ENCODE data around the gene INTS3.

The INTS3 gene, protein sequence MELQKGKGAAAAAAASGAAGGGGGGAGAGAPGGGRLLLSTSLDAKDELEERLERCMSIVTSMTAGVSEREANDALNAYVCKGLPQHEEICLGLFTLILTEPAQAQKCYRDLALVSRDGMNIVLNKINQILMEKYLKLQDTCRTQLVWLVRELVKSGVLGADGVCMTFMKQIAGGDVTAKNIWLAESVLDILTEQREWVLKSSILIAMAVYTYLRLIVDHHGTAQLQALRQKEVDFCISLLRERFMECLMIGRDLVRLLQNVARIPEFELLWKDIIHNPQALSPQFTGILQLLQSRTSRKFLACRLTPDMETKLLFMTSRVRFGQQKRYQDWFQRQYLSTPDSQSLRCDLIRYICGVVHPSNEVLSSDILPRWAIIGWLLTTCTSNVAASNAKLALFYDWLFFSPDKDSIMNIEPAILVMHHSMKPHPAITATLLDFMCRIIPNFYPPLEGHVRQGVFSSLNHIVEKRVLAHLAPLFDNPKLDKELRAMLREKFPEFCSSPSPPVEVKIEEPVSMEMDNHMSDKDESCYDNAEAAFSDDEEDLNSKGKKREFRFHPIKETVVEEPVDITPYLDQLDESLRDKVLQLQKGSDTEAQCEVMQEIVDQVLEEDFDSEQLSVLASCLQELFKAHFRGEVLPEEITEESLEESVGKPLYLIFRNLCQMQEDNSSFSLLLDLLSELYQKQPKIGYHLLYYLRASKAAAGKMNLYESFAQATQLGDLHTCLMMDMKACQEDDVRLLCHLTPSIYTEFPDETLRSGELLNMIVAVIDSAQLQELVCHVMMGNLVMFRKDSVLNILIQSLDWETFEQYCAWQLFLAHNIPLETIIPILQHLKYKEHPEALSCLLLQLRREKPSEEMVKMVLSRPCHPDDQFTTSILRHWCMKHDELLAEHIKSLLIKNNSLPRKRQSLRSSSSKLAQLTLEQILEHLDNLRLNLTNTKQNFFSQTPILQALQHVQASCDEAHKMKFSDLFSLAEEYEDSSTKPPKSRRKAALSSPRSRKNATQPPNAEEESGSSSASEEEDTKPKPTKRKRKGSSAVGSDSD

DNA sequence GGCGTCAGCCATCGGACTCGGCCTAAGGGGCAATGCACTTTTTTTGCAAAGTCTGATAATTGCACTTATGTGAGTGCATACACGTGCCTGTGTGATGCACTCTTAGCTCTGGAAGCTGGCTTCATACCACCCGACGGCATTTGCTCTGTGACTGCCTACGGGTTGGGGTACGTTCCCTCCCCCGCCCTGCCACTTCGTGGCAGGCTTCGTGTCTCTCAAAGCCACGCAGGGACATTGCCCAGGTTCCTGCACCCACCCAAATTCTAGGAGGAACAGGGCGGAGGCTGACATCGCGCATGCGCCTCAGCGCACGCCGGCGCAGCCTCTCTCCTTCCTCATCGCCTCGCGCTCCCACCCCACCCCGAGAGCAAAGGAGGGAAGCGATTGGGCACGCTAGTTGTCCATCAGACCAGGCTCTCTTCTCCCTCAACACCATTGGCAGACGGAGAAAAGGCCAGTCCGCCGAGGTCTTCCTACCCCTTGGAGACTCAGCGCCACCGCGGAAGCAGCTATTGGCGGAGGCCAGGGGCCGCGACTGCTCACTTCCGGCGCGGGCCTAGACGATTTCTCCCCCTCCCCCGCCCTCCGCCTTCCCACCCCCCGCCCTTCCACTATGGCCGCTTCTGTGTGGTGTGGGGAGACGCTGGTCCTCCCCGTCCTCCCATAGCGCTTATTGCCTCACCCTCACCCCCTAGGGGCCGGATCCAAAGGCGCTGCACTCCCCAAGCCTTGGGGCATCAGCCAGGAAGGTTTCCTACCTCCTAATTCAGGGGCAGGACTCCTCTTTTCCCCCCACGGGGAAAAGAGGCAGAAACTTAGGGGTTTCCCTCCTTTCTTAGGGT, at the start of gene INTS3:
Gene INTS3 (plus strand): TSS at position 588 of the 842 bp plus-strand sequence. CDS start 585 bp downstream, outside the sequence.
- peak; percentile 99 for DNase-seq (ENCODE audit: low spot score)

DNA sequence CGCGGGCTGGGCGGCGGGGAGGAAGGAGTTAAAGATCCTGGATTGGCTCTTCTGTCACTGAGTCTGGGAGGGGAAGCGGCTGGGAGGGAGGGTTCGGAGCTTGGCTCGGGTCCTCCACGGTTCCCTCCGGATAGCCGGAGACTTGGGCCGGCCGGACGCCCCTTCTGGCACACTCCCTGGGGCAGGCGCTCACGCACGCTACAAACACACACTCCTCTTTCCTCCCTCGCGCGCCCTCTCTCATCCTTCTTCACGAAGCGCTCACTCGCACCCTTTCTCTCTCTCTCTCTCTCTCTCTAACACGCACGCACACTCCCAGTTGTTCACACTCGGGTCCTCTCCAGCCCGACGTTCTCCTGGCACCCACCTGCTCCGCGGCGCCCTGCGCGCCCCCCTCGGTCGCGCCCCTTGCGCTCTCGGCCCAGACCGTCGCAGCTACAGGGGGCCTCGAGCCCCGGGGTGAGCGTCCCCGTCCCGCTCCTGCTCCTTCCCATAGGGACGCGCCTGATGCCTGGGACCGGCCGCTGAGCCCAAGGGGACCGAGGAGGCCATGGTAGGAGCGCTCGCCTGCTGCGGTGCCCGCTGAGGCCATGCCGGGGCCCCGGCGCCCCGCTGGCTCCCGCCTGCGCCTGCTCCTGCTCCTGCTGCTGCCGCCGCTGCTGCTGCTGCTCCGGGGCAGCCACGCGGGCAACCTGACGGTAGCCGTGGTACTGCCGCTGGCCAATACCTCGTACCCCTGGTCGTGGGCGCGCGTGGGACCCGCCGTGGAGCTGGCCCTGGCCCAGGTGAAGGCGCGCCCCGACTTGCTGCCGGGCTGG, 49.1 kb upstream of the INTS3 start, which contains the start of gene NPR1:
Gene NPR1 (plus strand): TSS at position 170 of the 818 bp plus-strand sequence. CDS start 421 bp downstream, at position 591.
- peak; percentile 58 for DNase-seq (ENCODE audit: low spot score)

DNA sequence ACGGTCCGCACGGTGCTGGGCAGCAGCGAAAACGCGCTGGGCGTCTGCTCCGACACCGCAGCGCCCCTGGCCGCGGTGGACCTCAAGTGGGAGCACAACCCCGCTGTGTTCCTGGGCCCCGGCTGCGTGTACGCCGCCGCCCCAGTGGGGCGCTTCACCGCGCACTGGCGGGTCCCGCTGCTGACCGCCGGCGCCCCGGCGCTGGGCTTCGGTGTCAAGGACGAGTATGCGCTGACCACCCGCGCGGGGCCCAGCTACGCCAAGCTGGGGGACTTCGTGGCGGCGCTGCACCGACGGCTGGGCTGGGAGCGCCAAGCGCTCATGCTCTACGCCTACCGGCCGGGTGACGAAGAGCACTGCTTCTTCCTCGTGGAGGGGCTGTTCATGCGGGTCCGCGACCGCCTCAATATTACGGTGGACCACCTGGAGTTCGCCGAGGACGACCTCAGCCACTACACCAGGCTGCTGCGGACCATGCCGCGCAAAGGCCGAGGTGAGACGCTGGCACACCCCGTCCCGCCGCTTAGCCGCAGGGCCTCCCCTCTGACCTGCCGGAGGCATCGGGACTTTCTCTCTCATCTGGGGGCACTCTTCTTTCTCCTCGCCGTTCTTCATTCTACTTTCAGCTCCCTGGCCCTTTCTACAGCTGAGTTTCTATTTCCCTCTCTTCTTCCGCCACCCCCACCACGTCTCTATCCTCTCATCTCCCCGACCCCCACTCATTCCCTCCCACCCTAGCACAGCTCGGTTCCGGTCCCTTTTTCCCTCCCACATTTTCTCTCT, 48.3 kb upstream of the INTS3 start:
- DNase-seq (ENCODE audit: low spot score), result peak; percentile 68

DNA sequence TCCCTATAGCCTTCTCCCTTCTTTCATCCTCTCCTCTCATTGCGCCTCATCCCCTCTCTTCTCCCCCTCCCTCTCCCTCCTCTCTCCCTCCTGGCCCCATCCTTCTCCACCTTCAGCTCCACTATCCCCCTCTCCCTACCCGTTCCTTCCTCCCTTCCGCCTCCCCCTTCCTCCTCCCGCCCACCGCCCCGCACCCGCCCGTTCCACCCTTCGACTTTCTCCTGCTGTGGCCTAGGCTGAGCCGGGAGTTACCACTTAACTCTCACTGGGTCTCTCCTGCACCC, 47.8 kb upstream of the INTS3 start:
- no peak for DNase-seq (ENCODE audit: low spot score)

DNA sequence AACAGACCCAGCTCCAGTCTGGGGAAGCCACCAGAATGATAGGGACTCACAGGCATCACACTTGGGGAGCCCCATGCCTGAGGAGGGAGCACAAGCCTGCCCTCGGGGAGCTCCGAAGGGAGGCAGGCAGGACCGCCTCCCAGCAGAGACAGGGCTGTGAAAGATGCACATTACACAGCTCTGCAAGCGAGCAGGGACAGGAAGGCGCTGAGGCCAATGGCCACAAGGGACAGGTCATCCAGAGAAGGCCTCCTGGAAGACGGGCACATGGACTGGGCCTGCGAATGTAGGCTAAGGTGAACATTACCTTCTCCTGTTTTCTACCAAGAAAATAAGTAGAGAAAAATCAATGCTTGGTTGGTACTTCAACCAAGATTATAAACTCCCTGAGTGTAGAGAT, 45.1 kb upstream of the INTS3 start:
- DNase-seq (ENCODE audit: low spot score), result no peak

DNA sequence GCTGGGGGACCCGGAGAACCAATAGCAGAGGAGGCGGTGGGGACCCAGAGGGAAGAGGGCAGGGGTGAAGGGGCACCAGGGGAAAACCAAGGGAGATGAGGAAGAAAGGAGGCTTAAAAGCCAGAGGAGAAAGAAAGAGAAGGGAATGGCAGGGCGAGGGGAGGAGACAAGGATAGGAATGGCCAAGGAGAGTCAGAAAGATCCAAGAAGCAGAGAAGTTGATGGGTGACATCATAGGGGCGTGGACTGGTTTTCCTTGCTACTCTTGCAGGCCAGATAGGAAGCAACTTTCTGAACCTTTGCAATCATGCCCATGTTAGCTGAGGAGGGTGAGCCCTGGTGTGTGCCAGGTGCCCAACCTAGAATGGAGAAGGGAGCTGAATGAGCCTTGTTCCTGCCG, 44.0 kb upstream of the INTS3 start:
- no peak for DNase-seq (ENCODE audit: low spot score)

DNA sequence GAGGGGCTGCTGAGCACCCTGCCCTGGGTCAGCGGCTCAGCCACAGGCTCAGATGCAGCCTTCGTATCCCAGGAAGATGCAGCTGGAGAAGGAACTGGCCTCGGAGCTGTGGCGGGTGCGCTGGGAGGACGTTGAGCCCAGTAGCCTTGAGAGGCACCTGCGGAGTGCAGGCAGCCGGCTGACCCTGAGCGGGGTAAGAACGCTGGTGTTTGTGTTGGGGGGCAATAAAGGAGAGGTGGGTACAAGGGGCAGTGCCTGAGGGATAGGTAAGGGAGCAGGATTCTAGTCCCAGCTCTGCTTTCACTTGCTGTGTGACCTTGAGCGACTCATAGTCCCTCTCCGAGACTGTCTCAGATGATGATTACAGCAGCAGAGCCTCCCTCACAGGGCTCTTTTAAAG, 43.0 kb upstream of the INTS3 start:
- DNase-seq (ENCODE audit: low spot score), result no peak

DNA sequence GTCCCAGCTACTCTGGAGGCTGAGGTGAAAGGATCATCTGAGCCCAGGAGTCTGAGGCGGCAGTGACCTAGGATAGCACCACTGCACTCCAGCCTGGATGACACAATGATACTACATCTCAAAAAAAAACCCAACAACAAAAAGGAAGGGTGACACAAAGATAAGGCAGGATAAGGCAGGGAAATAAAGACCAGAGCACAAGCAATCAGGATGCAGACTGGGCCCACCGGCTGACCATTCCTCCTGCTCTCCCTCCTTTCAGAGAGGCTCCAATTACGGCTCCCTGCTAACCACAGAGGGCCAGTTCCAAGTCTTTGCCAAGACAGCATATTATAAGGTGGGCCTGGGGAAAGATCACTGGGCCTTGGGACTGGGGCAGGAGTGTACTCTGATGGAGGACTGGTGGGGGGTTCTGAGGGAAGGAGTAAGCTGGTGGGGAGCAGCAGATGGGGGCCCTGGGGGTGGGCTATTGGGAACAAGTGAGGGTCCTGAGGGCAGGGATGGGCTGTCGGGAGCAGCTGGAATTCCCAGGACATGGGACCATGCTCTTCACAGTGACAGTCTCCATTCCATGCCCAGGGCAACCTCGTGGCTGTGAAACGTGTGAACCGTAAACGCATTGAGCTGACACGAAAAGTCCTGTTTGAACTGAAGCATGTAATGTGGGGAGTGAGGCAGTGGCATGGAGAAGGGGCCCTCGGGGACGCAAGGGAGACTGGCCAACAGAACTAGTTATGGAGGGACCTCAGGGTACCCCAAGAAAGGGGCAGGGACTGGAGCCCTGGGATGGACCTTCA, 42.1 kb upstream of the INTS3 start:
- no peak for DNase-seq (ENCODE audit: low spot score)

DNA sequence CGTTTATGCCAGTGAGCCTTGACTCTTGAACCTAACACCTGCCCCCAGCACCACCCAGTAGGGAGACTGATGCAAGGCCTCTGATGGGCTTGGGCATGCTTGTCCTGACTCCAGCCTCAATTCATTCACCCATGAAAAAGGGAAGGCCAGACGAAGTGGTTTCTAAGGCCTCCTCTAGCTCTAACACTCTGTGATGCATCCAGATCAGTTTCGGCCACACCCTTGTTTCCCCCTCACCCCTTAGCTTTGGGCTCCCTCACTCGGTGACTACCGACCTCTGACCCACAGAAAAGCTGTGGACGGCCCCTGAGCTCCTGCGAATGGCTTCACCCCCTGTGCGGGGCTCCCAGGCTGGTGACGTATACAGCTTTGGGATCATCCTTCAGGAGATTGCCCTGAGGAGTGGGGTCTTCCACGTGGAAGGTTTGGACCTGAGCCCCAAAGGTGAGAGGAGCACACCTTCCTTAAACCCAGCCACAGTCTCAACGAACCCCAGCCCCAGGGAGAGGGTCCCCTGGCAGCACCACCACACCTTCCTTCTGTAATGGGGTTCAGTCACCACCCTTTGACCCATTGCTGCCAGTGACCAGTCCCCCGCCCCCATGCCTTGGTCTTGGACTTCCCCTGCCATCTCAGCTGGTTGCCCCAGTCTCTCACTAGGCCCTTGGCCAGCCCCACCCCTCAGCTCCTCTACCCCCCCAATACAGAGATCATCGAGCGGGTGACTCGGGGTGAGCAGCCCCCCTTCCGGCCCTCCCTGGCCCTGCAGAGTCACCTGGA, 40.3 kb upstream of the INTS3 start:
- DNase-seq (ENCODE audit: low spot score), result no peak

DNA sequence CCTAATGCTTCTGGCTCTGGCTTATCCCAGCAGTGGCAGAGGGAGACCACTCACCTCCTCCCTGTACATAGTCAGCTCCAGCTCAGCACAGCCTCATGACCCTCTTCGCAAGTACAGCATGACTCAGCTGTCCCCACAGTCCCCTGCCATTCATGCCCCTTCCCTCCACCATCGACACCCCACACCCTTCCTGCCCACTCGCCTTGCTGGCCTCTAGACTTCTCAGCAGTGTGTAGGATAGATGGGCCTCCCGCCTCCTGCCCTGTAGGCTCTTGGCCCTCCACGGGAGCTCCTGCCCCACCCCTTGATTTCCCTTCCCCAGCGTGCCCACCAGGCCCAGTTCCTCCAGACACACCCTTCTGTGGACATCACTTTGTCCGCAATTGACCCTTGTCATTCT, 39.6 kb upstream of the INTS3 start:
- no peak for DNase-seq (ENCODE audit: low spot score)

DNA sequence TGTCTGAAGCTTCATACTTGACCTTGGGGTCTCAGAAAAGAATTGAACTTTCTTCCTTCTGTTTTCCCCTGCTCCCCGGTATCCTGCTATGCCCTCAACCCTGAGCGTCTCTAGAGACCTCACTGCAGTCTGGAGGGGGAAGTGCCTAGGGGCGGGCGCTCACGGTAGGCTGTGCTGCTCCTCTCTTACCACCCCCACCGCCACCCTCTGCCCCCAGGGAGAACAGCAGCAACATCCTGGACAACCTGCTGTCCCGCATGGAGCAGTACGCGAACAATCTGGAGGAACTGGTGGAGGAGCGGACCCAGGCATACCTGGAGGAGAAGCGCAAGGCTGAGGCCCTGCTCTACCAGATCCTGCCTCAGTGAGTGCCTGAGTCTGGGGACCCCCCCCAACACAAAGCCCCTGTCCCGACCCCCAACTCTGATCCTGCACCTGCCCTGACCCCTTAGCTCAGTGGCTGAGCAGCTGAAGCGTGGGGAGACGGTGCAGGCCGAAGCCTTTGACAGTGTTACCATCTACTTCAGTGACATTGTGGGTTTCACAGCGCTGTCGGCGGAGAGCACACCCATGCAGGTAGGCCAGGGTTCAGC, 39.0 kb upstream of the INTS3 start:
- no peak for DNase-seq (ENCODE audit: low spot score)

DNA sequence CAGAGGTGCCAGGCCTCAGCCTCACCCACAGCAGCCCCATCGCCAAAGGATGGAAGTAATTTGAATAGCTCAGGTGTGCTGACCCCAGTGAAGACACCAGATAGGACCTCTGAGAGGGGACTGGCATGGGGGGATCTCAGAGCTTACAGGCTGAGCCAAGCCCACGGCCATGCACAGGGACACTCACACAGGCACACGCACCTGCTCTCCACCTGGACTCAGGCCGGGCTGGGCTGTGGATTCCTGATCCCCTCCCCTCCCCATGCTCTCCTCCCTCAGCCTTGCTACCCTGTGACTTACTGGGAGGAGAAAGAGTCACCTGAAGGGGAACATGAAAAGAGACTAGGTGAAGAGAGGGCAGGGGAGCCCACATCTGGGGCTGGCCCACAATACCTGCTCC, 34.4 kb upstream of the INTS3 start:
- DNase-seq (ENCODE audit: low spot score), result no peak

DNA sequence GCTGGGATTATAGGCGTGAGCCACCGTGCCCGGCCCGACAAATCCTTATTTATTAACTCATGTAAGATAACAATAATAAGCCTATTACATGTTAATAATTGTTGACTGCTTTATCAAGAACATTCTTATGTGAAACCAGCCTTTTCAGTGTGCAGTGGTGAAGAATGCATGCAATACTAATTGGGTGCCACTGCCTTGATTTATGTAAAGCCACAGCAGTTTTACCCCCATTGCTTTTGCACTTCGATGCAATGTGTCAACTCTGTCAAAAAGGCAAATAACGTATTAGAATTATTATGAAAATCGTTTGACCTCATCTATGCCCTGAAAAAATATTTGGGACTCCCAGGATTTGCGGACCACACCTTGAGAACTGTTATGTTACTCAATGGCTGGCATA, 31.1 kb upstream of the INTS3 start:
- no peak for DNase-seq (ENCODE audit: low spot score)

DNA sequence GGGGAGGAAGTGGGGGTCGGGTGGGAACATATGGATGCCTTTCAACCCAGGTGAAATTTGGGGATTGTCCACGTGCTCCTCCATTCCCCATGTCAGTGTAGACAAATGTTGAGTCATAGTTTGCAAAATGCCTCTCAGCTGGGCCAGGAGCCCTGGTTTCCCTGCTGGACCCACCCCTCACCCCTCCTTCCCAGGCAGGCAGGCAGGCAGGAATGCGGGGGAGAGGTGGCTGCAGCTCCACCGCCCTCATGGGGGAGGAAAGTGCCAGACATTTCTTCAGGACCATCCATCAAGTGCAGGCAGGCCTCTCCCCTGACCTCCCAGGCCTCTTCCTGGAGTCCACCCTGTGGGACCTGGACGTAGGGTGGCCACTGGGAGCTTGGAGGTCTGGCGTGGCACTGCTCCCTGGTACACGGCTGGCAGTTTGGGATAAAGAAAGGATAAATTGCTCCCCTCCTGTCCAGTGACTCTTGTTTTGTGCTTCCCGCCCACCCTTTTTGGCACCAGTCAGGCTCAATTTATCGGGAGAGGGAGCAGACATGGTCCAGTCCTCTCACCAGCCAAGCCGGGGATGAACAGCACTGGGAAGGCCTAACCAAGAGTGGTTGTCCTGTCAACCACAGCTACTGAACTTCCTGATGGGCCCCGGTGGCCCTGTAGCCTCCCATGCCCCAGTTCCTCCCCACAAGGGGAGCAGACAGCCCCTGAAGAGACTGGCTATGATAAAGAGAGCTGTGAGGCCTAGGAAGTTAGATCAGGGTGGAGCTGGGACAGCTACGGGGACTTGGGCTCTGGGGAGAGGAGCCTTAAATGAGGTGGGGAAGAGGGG, 30.4 kb upstream of the INTS3 start:
- peak; percentile 55 for DNase-seq (ENCODE audit: low spot score)

DNA sequence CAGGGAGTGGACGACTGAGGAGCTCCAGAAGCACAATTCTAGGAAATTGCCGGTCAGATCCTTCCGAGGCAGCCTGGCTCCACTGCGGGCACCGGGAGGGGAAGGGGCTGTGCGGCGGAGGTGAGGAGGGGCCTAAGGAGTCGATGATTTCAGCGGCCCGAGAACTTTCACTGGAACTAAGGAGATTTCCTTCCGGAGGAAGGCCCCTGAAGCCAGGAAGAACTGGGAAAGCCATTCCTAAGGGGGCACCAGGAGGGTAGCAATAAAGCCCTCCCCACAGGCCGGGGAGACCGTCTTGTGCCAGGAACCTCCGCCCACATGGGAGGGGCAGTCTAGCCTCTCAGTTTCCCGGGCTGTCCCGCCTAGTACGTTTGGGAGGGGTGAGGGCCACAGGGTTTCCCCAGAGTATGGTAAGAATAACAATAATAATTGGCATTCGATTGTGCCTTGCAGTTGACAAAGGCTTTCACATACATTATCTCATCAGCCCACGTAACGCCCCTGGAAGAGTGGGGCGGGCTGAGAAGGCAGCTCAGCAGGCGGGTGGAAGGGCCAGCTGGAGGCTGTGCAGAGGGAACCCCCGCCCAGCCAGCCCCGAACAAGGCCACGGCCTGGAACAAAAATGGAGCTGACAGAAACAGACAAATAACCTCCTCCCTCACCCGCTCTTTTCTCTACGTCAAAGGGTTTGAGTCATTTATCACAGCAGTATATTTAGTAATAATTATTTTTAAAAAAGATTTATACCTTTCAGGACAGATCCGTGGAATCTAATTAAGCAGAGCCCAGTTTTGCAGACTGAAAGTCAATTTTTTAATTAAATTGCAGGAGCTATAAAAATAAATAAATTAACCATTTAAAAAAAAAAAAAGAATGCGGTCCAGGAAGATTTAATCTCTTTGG, 29.6 kb upstream of the INTS3 start:
- peak; percentile 54 for DNase-seq (ENCODE audit: low spot score)
